GM06990 (cell line): ENCODE measurements around the gene FBXO21.
"Not testable (repeated sequence)": the region's sequence is repeated elsewhere in the genome, so short reads cannot be mapped to it uniquely, and the experiment has no call there.

Experiments used
- DNase-seq: peaks from one replicate; pipeline ENCODE4 v3.0.0-alpha.2; 2011; ENCODE audit not compliant: insufficient read length; ENCODE audit errors: extremely low read depth
- H3K27me3 ChIP-seq: replicated peaks from 2 replicates; pipeline ENCODE4 v1.6.0; 2011; ENCODE audit warnings: low read length; ENCODE audit not compliant: control insufficient read depth, insufficient read depth
- H3K36me3 ChIP-seq: 2 replicates; pipeline ENCODE4 v1.5.1; 2011; ENCODE audit warnings: low read length; ENCODE audit not compliant: control insufficient read depth, insufficient read depth
- H3K4me3 ChIP-seq: replicated peaks from 2 replicates; pipeline ENCODE4 v1.5.1; 2011; ENCODE audit warnings: low read depth, mild to moderate bottlenecking, control low read depth, low read length
- CTCF ChIP-seq: IDR thresholded peaks from 2 replicates; pipeline ENCODE4 v1.5.1; 2011; ENCODE audit warnings: low read length, control low read depth, mild to moderate bottlenecking, inconsistent platforms; ENCODE audit not compliant: insufficient read depth, poor library complexity, severe bottlenecking

The FBXO21 gene

GRCh38 chr12:117202033-117202432 is 11.8 kb upstream of the FBXO21 start:
- Histone ChIP-seq H3K27me3 (peaks cover 1% of the 10 kb centered on the region; the same call in 1 of the 2 replicates), H3K4me3 (no peak overlapping the region), H3K36me3 (no peaks in the 10 kb centered on the region)
- no peak for DNase-seq
- TF ChIP-seq CTCF: no peak

DNA sequence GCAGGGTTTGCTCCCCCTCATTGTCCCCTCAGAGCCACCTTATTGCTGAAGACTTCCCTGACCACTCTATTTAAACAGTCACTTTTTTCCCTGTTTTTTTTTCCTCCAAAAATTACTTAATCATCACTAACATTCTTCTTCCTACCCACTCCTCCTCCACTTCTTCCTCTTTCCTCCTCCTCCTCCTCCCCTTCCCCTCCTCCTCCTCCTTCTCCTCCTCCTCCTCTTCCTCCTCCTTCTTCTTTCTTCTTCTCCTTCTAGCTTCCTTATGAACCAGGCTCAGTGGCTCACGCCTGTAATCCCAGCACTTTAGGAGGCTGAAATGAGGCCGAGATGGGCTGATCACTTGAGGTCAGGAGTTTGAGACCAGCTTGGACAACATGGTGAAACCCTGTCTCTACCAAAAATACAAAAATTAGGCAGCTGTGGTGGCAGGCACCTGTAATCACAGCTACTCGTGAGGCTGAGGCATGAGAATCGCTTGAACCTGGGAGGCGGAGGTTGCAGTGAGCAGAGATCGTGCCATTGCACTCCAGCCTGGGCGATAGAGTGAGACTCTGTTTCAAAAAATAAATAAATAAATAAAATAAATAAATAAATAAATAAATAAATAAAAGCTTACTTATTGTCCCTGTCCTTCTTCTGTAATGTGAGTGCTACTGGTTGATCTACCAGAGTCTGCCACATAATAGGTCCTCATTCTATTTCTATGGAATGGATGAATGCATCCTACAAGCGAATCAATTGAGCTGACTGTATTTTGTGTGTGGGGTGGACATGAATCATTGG is 9.9 kb upstream of the FBXO21 start:
- not testable (repeated sequence) for DNase-seq

GRCh38 chr12:117196334-117196733 is 6.1 kb upstream of the FBXO21 start:
- H3K27me3 ChIP-seq, H3K36me3 ChIP-seq, DNase-seq, H3K4me3 ChIP-seq: not testable (repeated sequence)

More for the DNA sequence above, 9.9 kb upstream of the FBXO21 start:
- H3K27me3 ChIP-seq, H3K36me3 ChIP-seq, H3K4me3 ChIP-seq: not testable (repeated sequence)

GRCh38 chr12:117195027-117195426 is 4.8 kb upstream of the FBXO21 start:
- H3K36me3 ChIP-seq, DNase-seq, H3K27me3 ChIP-seq, H3K4me3 ChIP-seq: not testable (repeated sequence)

DNA sequence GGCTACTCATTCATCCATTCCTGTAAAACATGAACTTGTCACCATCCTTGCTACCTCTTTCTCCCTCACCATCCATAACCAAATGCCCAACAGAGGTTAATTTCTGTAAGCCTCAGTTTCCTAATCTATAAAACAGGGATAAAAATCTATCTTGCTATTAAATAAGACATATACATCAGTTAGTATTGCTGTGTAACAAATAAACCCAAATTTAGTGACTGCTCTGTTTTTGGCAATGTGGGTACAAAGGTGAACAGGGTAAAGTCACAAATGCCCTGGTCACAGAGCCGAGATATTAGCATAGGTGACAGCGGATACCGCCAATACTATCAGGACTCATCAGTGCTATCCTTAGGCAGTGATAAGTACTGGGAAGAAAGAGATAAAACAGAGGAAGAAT is 3.6 kb upstream of the FBXO21 start:
- DNase-seq: no peak
- Histone ChIP-seq H3K36me3 (no peaks in the 10 kb centered on the region), H3K4me3 (no peak overlapping the region), H3K27me3 (no peaks in the 10 kb centered on the region)
- TF ChIP-seq CTCF: no peak

- not testable (repeated sequence) for H3K36me3 ChIP-seq, H3K4me3 ChIP-seq, DNase-seq, H3K27me3 ChIP-seq
Measured at GRCh38 chr12:117192581-117192980, 2.3 kb upstream of the FBXO21 start.

- TF ChIP-seq CTCF: no peak
- DNase-seq: no peak
- no peaks in the 10 kb centered on the region; the same call in 1 of the 2 replicates for H3K36me3 ChIP-seq
Measured at GRCh38 chr12:117192057-117192456, 1.8 kb upstream of the FBXO21 start.

GRCh38 chr12:117189725-117190209 is 503 bp downstream of the FBXO21 start:
- Histone ChIP-seq H3K27me3 (no peaks in the 10 kb centered on the region), H3K36me3 (no peaks in the 10 kb centered on the region; the same call in none of the 2 replicates), H3K4me3 (peak overlapping the region; percentile 95)
- DNase-seq: peak; percentile 60
- no peak for TF ChIP-seq CTCF

More at GRCh38 chr12:117192057-117192456, 1.8 kb upstream of the FBXO21 start:
- Histone ChIP-seq H3K27me3 (no peaks in the 10 kb centered on the region), H3K4me3 (no peak overlapping the region)
